Right renal pelvis (tissue), 4 donors: ENCODE data around the gene SPA17. TPM values are rescaled to one million over a fixed set of nuclear protein-coding genes. Genes with fewer than 3 reads are reported as not detected.

ENCODE experiments used
- DNase-seq, 4 donors: peaks; one replicate each; pipeline ENCODE4 v3.0.0-alpha.2; 2013; ENCODE audit warnings: low read depth in 4 of 4, low spot score in 3 of 4, missing footprints in 1 of 4
- polyA plus RNA-seq, 4 donors: library from polyadenylated mRNA; unstranded; fragments of 120-200 nt; gene quantifications; one replicate each; pipeline ENCODE4 v1.2.1, GENCODE V29; 2013; ENCODE audit not compliant: insufficient read length in 4 of 4

The SPA17 gene
- polyA plus RNA-seq = 10 to 100 TPM; 19.4 to 22.7 (median 20.2) TPM

DNA sequence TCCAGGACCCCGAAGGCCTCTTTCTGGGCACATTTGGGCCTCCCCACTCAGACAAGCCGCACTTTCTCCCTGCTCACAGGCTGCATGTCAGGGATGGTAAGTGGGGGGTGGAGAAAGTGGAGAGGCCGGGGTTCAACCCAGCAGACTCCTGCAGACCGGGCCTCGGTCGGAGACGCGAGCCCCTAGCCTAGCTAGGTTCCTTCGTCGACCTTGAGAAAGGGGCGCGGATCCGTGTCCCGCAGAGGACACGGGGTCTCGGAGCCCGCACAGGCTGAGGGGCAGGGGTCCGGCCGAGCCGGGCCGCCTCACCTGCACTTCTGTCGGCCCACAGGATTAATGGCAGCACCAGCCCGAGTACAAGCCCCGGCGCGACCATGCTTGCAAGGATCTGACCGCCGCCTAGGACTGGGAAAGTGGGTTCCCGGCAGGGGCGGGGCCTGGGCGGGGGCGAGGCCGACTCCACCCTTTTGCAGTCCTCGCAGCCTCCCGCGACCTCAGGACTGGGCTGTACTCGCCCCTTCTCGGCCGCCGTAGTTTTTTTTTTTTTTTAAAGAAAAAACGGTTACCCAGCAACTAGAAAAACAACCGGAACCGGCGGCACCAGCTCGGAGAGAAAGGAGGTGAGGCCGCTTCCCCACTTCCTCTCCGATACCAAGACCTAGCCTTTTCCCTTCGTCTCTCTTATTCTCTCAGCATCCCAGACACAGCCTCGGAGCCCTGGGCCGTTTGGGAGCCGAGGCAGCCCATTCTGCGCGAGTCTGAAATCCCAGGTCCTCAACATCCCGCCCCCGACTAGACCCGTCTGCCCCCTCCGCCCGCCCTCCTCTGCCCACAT lies at the start of gene SPA17, which contains the start of gene SIAE:
Gene SPA17 (plus strand): TSS at position 572 of the 835 bp plus-strand sequence. CDS start 1,361 bp downstream, outside the sequence.
Gene SIAE (minus strand): TSS at position 407 of the 835 bp plus-strand sequence. CDS start 31 bp downstream, at position 376.
- peak; percentile 84 to 90 (median 88) for DNase-seq

DNA sequence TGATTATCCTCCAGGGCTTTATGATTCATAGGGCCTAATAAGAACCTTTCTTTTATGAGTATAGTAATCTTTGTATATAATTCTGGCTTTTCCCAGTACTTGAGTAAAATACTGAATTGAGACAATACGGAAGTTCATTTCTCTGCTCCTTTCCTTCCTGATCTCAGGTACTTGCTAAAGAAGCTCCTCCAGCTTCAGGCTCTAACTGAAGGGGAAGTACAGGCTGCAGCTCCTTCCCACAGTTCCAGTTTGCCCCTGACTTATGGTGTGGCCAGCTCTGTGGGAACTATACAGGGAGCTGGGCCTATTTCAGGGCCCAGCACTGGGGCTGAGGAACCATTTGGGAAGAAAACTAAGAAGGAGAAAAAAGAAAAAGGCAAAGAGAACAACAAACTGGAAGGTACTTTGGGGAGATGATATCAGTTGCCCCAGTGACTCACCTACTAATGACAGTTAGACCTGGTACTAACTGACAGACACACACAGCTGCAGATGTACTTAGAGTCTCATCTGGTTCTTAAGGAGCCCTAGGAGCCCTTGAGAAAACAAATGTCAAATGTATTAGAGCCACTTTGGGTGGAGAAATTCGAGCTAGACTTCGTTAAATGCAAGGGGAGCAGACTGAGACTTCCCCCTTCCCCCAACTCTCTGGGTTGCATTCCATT lies 48.1 kb upstream of the SPA17 start:
- no peak for DNase-seq

DNA sequence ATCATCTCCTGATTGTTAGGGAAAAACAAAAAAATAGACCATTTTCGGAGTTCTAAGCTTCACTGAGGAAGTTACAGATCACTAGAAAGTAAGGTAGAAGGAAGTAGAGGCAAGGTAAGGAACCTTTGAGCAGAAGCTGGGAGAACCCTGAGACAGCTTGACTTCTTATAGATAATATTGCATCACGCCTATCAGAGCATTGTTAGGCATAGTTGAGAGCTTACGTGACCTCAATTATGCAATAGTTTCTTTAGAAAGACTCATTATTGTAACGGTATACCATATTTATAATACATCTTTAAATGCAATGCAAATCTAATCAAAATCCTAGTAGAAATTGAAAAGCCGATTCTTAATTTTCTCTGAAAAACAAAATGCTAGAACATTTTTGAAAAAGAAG lies 46.2 kb upstream of the SPA17 start:
- DNase-seq = no peak

DNA sequence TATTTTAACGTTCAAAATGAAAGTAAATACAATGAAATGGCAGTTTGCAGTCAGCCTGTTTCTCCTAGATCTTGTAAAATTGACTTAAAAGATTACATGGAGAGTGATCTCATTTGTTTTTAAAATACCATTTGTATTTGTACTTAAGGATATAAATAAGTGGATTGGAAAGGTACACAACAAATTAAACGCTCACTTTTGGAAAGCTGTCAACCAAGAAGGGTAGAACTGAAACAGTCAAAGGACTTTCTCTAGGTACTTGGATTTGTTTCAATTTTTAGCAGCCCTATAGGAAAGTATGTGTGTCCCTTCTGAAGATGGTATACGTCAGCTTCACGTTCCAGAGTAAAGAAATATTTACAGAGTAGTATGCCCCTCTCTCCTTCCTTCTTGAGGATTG lies 43.7 kb upstream of the SPA17 start:
- no peak for DNase-seq

DNA sequence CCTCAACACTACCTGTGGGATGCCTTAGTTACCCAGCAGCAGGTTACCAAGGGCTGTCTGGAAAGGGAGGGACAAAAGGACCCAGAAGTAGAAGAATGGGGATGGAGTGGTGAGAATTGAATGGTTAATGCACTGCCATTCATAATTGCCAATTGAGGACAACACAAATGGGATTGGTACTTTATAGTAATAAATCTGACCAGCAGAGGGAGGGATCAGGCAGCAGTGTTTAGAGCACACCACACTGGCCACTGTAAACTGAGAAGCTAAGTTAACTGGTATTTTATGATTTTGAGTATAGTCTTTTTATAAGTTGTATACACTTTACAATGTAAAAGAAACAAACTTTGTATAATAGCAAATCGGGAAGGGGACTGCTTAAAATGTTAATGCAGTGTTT lies 40.3 kb upstream of the SPA17 start:
- no peak for DNase-seq

DNA sequence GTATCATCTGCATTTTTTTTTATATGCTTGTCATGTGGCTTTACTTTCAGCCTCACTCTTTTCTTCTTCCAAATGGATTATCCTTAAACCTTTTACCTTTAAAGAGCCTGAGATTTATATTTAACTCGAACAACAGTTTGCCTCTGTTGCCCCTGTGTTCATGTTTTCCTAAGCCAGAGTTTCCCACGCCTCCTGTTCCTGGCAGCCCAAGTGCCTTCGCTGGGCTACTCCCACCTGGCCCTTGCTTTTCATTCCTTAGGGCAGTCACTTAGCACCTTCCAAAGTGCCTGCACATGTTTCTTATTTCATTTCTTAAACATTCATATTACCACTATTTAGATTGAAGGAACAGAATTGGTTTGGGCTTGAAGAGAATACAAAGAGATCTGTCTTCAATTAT lies 37.8 kb upstream of the SPA17 start:
- peak in 1 of 4 donors; percentile 27 for DNase-seq

DNA sequence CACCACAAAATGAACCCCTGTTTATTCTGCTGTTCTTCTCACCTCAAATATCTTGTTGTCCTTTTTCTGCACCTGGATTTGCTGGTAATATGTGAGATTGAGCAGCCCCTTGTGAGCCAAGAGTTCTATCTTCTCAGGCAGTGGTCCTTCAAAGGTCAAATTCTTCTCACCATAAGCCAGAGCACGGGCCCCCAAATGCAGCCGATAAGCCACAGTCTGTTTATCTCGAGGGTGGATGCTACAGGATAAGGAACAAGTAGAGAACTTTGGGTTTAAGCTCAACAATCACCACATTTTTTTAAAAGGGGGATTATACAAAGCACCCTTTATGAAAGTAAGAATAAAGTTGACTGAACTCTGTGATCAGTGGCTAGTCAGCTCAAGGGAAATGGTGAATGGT lies 35.2 kb upstream of the SPA17 start:
- DNase-seq = no peak

DNA sequence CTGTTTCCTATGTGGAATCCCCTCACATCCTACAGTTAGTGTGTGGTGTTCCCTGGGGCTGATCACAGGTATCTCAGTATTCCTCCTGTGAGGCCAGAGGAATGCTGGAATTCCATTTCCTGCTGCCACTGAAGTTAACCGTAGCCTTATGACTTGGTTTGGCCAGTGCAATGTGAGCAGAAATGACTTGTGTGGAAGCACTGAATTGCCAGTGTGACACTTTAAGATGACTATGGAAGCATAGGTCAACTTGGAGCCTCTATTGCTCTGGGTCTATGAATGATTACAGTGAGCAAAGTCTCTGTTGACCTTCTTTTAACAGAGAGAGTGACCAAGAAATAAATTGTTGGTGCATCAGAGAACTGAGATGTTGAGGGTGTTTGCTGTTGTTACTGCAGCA lies 34.5 kb upstream of the SPA17 start:
- DNase-seq = no peak

DNA sequence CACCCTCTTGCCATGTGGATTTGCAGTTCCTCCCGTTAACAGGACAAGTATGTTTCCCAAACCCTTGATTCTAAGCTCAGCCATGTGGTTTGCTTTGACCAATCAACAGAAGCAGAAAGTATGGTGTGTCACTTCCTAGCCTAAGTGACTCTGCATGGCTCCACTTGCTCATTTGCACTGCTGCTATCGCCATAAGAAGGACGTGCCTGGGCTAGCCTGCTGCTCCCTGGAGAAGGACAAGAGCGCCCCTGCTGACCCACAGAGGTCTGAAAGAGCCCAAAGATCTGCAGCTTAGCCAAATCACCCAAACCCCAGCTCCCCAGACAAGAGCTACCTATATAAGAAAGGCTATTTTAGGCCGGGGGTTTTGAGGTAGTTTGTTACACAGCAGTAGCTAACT lies 33.0 kb upstream of the SPA17 start:
- no peak for DNase-seq

DNA sequence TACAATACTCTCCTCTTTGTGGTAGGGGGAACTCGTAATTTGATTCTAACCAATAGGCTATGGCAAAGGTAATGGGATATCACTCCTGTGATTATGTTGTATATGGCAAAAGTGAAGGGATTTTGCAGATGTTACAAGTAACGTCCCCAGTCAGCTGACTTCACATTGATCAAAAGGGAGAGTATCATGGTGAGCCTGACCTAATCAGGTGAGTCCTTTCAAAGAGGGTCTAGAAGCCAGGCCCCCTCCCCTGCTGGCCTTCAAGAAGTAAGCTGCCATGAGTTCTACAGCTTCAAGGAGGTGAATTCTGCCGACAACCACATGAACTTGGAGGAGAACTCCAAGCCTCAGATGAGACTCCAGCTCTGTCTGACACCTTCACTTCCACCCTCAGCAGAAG lies 31.1 kb upstream of the SPA17 start:
- no peak for DNase-seq

DNA sequence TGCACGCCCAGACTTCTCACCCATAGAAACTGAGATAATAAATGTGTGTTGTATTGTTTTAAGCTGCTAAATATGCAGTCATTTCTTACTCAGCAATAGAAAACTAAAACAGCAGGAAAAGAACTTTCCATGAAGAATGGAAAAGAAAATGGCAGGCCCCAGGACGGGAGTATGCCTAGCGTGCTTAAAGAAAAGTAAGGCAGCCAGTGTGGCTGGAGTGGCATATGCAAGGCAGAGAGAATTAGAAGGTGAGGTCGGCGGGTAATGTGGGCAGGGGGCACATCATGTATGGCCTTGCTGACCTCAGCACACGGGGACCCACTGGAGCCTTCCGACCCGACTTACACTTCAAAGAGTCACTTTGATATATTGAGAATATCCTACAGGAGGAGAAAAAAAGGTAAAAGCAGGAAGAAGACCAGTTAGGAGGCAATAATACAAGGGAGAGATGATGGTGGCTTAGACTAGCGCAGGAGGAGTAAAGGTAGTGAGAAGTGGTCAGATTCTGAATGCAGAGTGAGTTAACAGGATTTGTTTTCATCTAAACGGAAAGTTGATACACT lies 30.6 kb upstream of the SPA17 start:
- no peak for DNase-seq

DNA sequence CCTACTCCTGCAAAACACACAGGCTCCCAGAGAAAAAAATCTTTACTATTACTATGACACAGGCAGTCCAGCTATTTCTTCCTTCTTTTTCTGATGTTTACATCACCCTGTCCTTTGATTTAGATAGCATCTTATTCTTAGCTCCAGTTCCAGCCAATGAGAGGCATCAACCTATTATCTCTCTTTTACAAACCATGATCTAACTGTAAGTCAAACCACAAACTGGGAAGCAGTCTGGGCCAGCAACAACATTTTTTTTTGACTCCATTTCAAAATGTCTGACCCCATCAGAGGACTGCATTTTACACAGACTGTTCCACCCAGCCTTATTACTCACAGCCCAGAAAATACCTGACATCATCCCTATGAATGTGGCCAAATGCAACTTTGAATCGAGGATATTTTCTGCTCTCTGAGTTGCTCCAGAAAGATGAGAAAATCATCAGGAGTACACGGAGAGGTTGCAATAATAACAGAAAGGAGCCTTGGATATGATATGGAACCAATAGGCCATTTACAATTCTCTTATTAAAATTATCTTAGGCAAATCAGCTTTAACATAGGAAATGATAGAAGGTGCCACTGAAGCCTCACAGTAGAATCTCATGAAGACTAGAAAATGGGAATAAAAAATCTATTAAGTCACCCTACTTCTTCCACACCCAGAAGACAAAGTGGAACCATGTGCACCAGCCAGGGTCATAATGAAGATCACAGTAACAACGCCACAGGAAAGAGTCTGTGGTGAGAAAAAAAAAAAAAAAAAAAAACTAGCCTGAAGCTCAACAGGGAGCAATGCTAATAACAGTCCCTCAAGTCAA lies 29.9 kb upstream of the SPA17 start:
- no peak for DNase-seq

DNA sequence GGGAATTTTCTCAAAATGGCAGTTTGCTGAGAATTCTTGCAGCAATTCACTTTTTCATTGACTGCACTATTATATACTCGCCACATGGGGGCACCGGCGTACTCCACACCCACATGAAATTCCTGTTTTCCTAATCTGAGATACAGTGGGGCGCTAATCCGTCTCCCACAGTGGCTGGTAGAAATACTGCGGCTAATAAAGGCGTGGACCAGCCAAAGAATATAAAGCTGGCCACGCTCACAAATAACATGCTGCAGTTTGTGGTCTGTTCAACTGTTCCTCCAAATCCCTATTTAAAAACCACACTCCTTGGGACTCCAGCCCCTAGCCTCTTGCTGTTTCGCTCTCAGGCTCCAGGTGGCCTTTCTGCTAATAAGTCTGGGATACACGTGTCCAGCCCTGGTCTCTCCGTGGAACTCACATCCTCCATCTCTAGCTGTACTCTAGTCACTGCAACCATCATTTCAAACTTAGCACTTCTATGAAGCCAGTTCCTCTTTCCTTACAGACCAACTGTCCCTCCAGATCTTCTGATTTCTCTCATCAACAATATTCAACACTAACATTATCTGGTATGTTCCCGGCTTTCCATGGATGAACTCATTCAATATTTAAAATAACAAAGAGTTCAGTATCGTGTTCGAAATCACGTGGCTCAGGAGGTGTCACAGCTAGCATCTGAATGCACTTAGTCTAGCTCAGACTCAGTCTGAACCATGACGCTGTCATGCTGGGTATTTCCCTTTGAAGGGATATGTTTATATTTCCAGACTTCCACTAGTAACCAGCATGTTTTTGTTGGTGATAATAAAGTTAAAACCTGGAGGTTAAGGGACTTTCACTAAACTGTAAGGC lies 29.1 kb upstream of the SPA17 start:
- peak in 3 of 4 donors; percentile 31 to 52 (median 41) for DNase-seq

DNA sequence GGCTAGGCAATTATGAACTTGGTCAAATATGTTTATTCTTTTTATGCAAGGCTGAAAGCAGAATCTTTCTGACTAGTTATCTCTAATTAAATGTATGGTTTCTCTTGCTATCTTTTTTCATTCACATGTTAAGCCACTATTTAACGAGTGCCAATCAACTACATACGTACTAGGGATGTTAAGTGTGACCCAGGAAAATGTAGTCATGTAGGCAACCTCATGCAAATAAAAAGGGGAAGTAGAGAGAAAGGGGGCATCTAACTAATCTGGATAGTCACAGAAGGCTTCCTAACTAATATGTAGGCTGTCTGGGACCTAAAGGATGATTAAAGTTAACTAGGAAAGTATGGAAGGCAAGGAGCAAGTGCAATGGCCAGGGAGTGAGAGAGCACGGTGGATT lies 27.6 kb upstream of the SPA17 start:
- DNase-seq = no peak

DNA sequence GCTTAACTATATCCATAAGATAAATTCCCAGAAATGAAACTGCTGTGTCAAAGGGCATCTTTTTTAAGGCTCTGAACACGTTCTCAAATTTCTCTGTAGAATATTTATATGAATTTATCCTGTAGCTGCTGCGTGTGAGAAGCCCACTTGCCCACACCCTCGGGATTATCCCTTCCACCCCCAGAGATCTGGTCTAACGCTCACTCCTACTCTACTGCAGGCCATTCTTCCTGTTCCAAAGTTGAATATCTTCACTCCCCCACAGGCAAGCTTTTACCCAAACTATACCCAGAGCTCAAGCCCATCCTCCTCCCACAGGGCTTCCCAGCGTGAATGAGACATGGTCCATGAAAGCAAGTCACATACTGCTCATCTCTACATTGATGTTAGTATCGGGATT lies 25.1 kb upstream of the SPA17 start:
- DNase-seq = no peak

DNA sequence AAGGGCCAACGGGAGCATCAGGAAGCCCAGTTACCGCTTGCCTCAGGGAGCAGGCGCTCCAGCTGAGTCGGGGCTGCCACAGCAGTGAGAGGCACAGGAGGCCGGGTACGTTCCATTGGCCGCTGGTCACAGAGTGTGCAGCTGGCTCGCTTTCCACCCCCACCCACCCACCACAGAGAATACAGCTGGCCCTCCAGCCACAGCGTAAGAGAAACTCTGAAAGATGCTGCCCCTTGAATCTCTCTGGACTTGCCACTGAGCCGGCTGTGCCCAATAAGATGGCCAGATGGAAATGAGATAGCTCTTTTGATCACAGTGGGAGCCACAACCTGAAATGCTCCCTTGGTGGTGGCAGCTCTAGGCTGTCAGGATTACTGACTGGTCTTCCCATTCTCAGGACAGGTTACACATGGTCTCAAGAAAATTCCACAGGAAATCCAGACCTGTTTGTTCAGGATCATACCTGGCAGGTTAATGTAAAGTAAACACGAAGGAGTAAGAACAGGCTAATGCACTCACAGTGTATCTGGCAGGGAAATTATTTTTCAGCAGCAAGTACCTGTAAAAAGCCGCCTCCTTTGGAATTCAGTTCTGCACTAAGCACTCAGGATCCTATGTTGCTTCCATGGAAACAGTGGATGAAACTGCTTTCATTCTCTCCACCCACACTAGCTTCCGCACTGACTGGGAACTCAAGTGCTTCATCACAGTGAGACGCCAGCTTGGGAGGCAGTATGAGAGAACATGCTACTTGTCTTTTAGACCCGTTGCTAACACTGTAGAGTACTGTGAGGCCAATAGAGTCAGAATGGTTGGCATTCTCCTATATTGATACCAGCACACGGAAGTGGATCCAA lies 16.7 kb upstream of the SPA17 start:
- DNase-seq = no peak

DNA sequence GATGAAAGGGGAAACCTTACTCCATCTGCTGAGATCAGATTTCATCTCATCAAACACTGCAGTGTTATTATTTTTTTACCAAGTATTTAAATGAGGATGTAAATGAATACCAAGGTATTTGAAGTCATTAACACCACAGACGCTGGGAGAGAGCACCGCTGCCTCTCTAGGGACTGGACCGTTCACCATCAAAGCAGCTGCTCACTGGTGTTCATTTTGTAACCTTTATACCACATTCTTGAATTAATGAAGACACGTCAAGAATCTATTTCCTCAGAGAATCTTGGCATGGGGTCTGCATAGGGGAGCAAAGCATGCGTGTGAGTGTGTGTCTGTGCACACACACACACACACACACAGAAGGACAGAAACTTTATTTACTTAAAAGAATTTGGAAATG lies 15.8 kb upstream of the SPA17 start:
- DNase-seq = no peak

DNA sequence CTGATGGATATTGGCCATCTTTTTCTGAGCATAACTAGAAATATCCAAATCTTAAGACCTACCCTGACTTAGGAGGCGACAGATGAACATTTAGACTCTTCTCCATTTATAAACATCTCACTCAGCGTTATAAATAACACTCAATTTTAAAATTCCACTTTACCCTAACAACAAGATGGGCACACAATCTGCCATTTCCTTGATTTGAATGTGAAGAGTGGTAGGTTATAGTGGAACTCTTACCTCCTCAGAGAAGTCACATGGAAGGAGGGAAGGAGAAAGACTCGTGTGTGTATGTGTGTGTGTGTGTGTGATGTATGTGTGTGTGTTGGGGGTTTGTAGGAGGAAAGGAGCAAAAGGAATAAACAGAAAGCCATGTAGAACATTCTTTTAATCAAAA lies 15.2 kb upstream of the SPA17 start:
- DNase-seq = no peak

DNA sequence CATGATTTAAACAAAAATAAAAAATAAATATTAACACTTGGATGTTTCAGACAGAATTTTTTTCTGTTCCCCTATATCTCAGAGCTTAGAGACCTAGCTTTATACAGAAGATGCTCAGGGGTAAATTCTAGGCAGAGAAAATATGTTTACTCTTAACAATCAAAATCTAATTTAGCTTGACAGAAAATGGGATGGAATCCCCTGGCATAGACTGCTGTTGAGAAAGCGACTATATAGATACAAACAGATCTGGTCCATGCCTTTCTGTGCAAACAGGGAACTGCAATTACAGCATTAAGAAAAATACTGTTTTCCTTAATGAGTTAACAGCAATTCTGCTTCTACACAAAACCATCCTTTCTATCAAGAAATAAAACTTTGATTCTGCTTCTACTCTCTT lies 14.7 kb upstream of the SPA17 start:
- no peak for DNase-seq
